ENCODE data around the gene OR2C1. TPM values are rescaled to one million over a fixed set of nuclear protein-coding genes. Genes with fewer than 3 reads are reported as not detected.

OR2C1 gene
- total RNA-seq, 2 donors from 2014 or later, result not detected

Other genes with a start within 250 kb of the OR2C1 start
- gene ZNF205, start 243.3 kb upstream of the OR2C1 start, total RNA-seq, result not detected
- gene ZNF213, start 220.9 kb upstream of the OR2C1 start, total RNA-seq, result 10 to 100 TPM in 1 of 2 donors, 1 to 10 TPM in 1; 8.5 to 11.6 TPM
- gene OR1F1, start 167.7 kb upstream of the OR2C1 start, total RNA-seq, result not detected
- gene ZNF200, start 120.7 kb upstream of the OR2C1 start, total RNA-seq, result 10 to 100 TPM; 16.6 to 18.9 TPM
- under 1 TPM; 0.26 to 0.31 TPM for gene MEFV, start 99.3 kb upstream of the OR2C1 start, total RNA-seq
- 10 to 100 TPM; 23.2 to 24.5 TPM for gene ZNF263, start 72.4 kb upstream of the OR2C1 start, total RNA-seq
- 1 to 10 TPM; 5.0 to 6.7 TPM for gene TIGD7, start 50.5 kb upstream of the OR2C1 start, total RNA-seq
- gene ZNF75A, start 50.4 kb upstream of the OR2C1 start, total RNA-seq, result 10 to 100 TPM; 43.0 to 43.8 TPM
- 10 to 100 TPM; 12.6 to 16.9 TPM for gene ZSCAN32, start 45.1 kb downstream of the OR2C1 start, total RNA-seq
- 10 to 100 TPM in 1 of 2 donors, 1 to 10 TPM in 1; 9.2 to 10.2 TPM for gene ZNF174, start 45.3 kb downstream of the OR2C1 start, total RNA-seq
- 1 to 10 TPM; 2.7 to 2.9 TPM for gene ZNF597, start 87.6 kb downstream of the OR2C1 start, total RNA-seq
- 10 to 100 TPM; 59.0 to 60.0 TPM for gene NAA60, start 87.8 kb downstream of the OR2C1 start, total RNA-seq
- not detected for gene C16orf90, start 139.6 kb downstream of the OR2C1 start, total RNA-seq
- gene CLUAP1, start 145.1 kb downstream of the OR2C1 start, total RNA-seq, result 10 to 100 TPM in 1 of 2 donors, 1 to 10 TPM in 1; 4.3 to 10.8 TPM
- gene NLRC3, start 221.5 kb downstream of the OR2C1 start, total RNA-seq, result 10 to 100 TPM; 48.3 to 61.8 TPM